Activated CD4-positive, alpha-beta T cell treated with anti-CD3 and anti-CD28 coated beads, Interleukin-2, amount 10 ng/mL, durations not matched to agents 24 days and 14 days (primary cell): ENCODE results near the gene LRP1B. TPM values are rescaled to one million over a fixed set of nuclear protein-coding genes. Genes with fewer than 3 reads are reported as not detected.

Experiments used
- DNase-seq: peaks from one replicate; pipeline ENCODE4 v3.0.0; 2022
- H3K27ac Mint-ChIP-seq: one replicate; pipeline ENCODE4 v1.8.0; 2022; ENCODE audit warnings: mild to moderate bottlenecking, mixed read lengths
- H3K27me3 Mint-ChIP-seq: one replicate; pipeline ENCODE4 v1.8.0; 2022; ENCODE audit warnings: mixed read lengths
- H3K36me3 Mint-ChIP-seq: one replicate; pipeline ENCODE4 v1.8.0; 2022; ENCODE audit warnings: low read depth, mild to moderate bottlenecking, mixed read lengths
- H3K4me1 Mint-ChIP-seq: one replicate; pipeline ENCODE4 v1.8.0; 2021; ENCODE audit warnings: mixed read lengths
- H3K4me3 Mint-ChIP-seq: one replicate; pipeline ENCODE4 v1.8.0; 2022; ENCODE audit warnings: mild to moderate bottlenecking, moderate library complexity, mixed read lengths
- H3K9me3 Mint-ChIP-seq: one replicate; pipeline ENCODE4 v1.8.0; 2021; ENCODE audit warnings: mixed read lengths
- intact Hi-C: fragments of 100-400 bp; cut with micrococcal nuclease; formaldehyde crosslinking; loops from one replicate; pipeline ENCODE4 v1.15.1; 2023
- total RNA-seq: library from RNA; stranded (reverse); gene quantifications from 2 replicates; pipeline ENCODE4 v1.2.3, GENCODE V29; 2022

The LRP1B gene
- total RNA-seq, 1 donor from 2014 or later, result not detected

GRCh38 chr2:141703501-141703900 lies 427.3 kb downstream of the LRP1B start:
- no peaks in the 10 kb centered on the region for H3K27me3 Mint-ChIP-seq
- no peak for DNase-seq
- H3K9me3 Mint-ChIP-seq, result no peaks in the 10 kb centered on the region
- no peak overlapping the region for H3K27ac Mint-ChIP-seq
- no peak overlapping the region for H3K4me3 Mint-ChIP-seq
- intact Hi-C loops, result no loop called here
- no peaks in the 10 kb centered on the region for H3K36me3 Mint-ChIP-seq
- H3K4me1 Mint-ChIP-seq, result no peaks in the 10 kb centered on the region

GRCh38 chr2:141701618-141702017 lies 429.2 kb downstream of the LRP1B start:
- intact Hi-C loops, result no loop called here
- no peaks in the 10 kb centered on the region for H3K36me3 Mint-ChIP-seq
- H3K4me3 Mint-ChIP-seq, result no peak overlapping the region
- no peaks in the 10 kb centered on the region for H3K9me3 Mint-ChIP-seq
- DNase-seq, result no peak
- H3K4me1 Mint-ChIP-seq, result no peaks in the 10 kb centered on the region
- no peaks in the 10 kb centered on the region for H3K27me3 Mint-ChIP-seq
- H3K27ac Mint-ChIP-seq, result no peak overlapping the region

- Mint-ChIP-seq H3K27me3 (no peaks in the 10 kb centered on the region), H3K27ac (no peak overlapping the region), H3K9me3 (no peaks in the 10 kb centered on the region), H3K36me3 (no peaks in the 10 kb centered on the region), H3K4me3 (no peak overlapping the region), H3K4me1 (no peaks in the 10 kb centered on the region)
- intact Hi-C loops, result no loop called here
- no peak for DNase-seq
Observed at GRCh38 chr2:141699573-141699972, 431.2 kb downstream of the LRP1B start.

GRCh38 chr2:141698500-141698899 lies 432.3 kb downstream of the LRP1B start:
- no peak overlapping the region for H3K4me3 Mint-ChIP-seq
- no peaks in the 10 kb centered on the region for H3K9me3 Mint-ChIP-seq
- H3K4me1 Mint-ChIP-seq, result no peaks in the 10 kb centered on the region
- intact Hi-C loops, result no loop called here
- H3K36me3 Mint-ChIP-seq, result no peaks in the 10 kb centered on the region
- DNase-seq, result no peak
- no peak overlapping the region for H3K27ac Mint-ChIP-seq
- no peaks in the 10 kb centered on the region for H3K27me3 Mint-ChIP-seq

- DNase-seq, result no peak
- H3K4me1 Mint-ChIP-seq, result no peaks in the 10 kb centered on the region
- H3K4me3 Mint-ChIP-seq, result no peak overlapping the region
- no peaks in the 10 kb centered on the region for H3K36me3 Mint-ChIP-seq
- no peaks in the 10 kb centered on the region for H3K27me3 Mint-ChIP-seq
- H3K9me3 Mint-ChIP-seq, result no peaks in the 10 kb centered on the region
- intact Hi-C loops, result no loop called here
- H3K27ac Mint-ChIP-seq, result no peak overlapping the region
Observed at GRCh38 chr2:141697035-141697434, 433.8 kb downstream of the LRP1B start.

- H3K36me3 Mint-ChIP-seq, result no peaks in the 10 kb centered on the region
- no peak overlapping the region for H3K4me3 Mint-ChIP-seq
- no peak for DNase-seq
- no peaks in the 10 kb centered on the region for H3K4me1 Mint-ChIP-seq
- intact Hi-C loops, result no loop called here
- no peak overlapping the region for H3K27ac Mint-ChIP-seq
- H3K9me3 Mint-ChIP-seq, result no peaks in the 10 kb centered on the region
- no peaks in the 10 kb centered on the region for H3K27me3 Mint-ChIP-seq
Observed at GRCh38 chr2:141694180-141694579, 436.6 kb downstream of the LRP1B start.

GRCh38 chr2:141692829-141693228 lies 438.0 kb downstream of the LRP1B start:
- Mint-ChIP-seq H3K9me3 (no peaks in the 10 kb centered on the region), H3K4me3 (no peak overlapping the region), H3K36me3 (no peaks in the 10 kb centered on the region), H3K27me3 (no peaks in the 10 kb centered on the region), H3K4me1 (no peaks in the 10 kb centered on the region), H3K27ac (no peak overlapping the region)
- intact Hi-C loops, result no loop called here
- DNase-seq, result no peak

GRCh38 chr2:141676139-141676538 lies 454.7 kb downstream of the LRP1B start:
- Mint-ChIP-seq H3K9me3 (no peaks in the 10 kb centered on the region), H3K36me3 (no peaks in the 10 kb centered on the region)

GRCh38 chr2:141666191-141666590 lies 464.6 kb downstream of the LRP1B start:
- Mint-ChIP-seq H3K4me1 (no peaks in the 10 kb centered on the region), H3K9me3 (peaks cover 5% of the 10 kb centered on the region), H3K27me3 (no peaks in the 10 kb centered on the region), H3K27ac (no peak overlapping the region), H3K4me3 (no peak overlapping the region), H3K36me3 (no peaks in the 10 kb centered on the region)
- no peak for DNase-seq
- intact Hi-C loops, result no loop called here

More at GRCh38 chr2:141676139-141676538, 454.7 kb downstream of the LRP1B start:
- no peak overlapping the region for H3K4me3 Mint-ChIP-seq
- H3K27me3 Mint-ChIP-seq, result no peaks in the 10 kb centered on the region
- H3K27ac Mint-ChIP-seq, result no peak overlapping the region
- intact Hi-C loops, result no loop called here
- no peak for DNase-seq
- H3K4me1 Mint-ChIP-seq, result no peaks in the 10 kb centered on the region

GRCh38 chr2:141660232-141660631 lies 470.6 kb downstream of the LRP1B start:
- peaks cover 17% of the 10 kb centered on the region for H3K9me3 Mint-ChIP-seq
- no peaks in the 10 kb centered on the region for H3K4me1 Mint-ChIP-seq
- H3K36me3 Mint-ChIP-seq, result no peaks in the 10 kb centered on the region
- no peak for DNase-seq
- no peak overlapping the region for H3K27ac Mint-ChIP-seq
- intact Hi-C loops, result no loop called here
- H3K4me3 Mint-ChIP-seq, result no peak overlapping the region
- H3K27me3 Mint-ChIP-seq, result no peaks in the 10 kb centered on the region

GRCh38 chr2:141654311-141654710 lies 476.5 kb downstream of the LRP1B start:
- Mint-ChIP-seq H3K9me3 (peaks cover 3% of the 10 kb centered on the region), H3K4me1 (no peaks in the 10 kb centered on the region), H3K36me3 (no peaks in the 10 kb centered on the region), H3K27me3 (no peaks in the 10 kb centered on the region), H3K27ac (no peak overlapping the region), H3K4me3 (no peak overlapping the region)
- intact Hi-C loops, result no loop called here
- DNase-seq, result no peak

GRCh38 chr2:141653184-141653583 lies 477.6 kb downstream of the LRP1B start:
- intact Hi-C loops, result no loop called here
- no peak overlapping the region for H3K4me3 Mint-ChIP-seq
- H3K9me3 Mint-ChIP-seq, result peaks cover 3% of the 10 kb centered on the region
- no peak overlapping the region for H3K27ac Mint-ChIP-seq
- no peaks in the 10 kb centered on the region for H3K27me3 Mint-ChIP-seq
- no peaks in the 10 kb centered on the region for H3K4me1 Mint-ChIP-seq
- H3K36me3 Mint-ChIP-seq, result no peaks in the 10 kb centered on the region
- no peak for DNase-seq

GRCh38 chr2:141652308-141652707 lies 478.5 kb downstream of the LRP1B start:
- Mint-ChIP-seq H3K4me1 (no peaks in the 10 kb centered on the region), H3K4me3 (no peak overlapping the region), H3K9me3 (no peaks in the 10 kb centered on the region), H3K27ac (no peak overlapping the region), H3K27me3 (no peaks in the 10 kb centered on the region), H3K36me3 (no peaks in the 10 kb centered on the region)
- intact Hi-C loops, result no loop called here
- DNase-seq, result no peak

GRCh38 chr2:141647353-141647752 lies 483.5 kb downstream of the LRP1B start:
- Mint-ChIP-seq H3K27me3 (no peaks in the 10 kb centered on the region), H3K4me1 (no peaks in the 10 kb centered on the region), H3K36me3 (no peaks in the 10 kb centered on the region), H3K27ac (no peak overlapping the region), H3K9me3 (peaks cover 5% of the 10 kb centered on the region), H3K4me3 (no peak overlapping the region)
- intact Hi-C loops, result no loop called here
- no peak for DNase-seq

- no peak for DNase-seq
- Mint-ChIP-seq H3K4me3 (no peak overlapping the region), H3K4me1 (no peaks in the 10 kb centered on the region), H3K27me3 (no peaks in the 10 kb centered on the region), H3K36me3 (no peaks in the 10 kb centered on the region), H3K27ac (no peak overlapping the region), H3K9me3 (peaks cover 5% of the 10 kb centered on the region)
- intact Hi-C loops, result no loop called here
Observed at GRCh38 chr2:141641462-141641861, 489.4 kb downstream of the LRP1B start.
